OCI-LY1 (cell line): Measurements from ENCODE around the gene IFITM2.

Experiments
- H2AFZ ChIP-seq: fragments of 200-600 bp; sonication (generic), shearing (Covaris generic); 2 replicates; pipeline ENCODE4 v1.6.0; 2014; ENCODE audit warnings: antibody characterized with exemption, mild to moderate bottlenecking, low read length
- H3F3A ChIP-seq: fragments of 200-600 bp; sonication (generic), shearing (Covaris generic); 2 replicates; pipeline ENCODE4 v1.6.0; 2014; ENCODE audit warnings: mild to moderate bottlenecking, antibody characterized with exemption, low read length, moderate library complexity; ENCODE audit not compliant: insufficient read depth
- H3K27ac ChIP-seq: fragments of 200-600 bp; sonication (generic); 2 replicates; pipeline ENCODE4 v1.5.1; 2014; ENCODE audit warnings: low read length, mixed run types, mild to moderate bottlenecking, low read depth; ENCODE audit not compliant: poor library complexity, severe bottlenecking
- H3K27me3 ChIP-seq: fragments of 200-600 bp; sonication (generic); 2 replicates; pipeline ENCODE4 v1.6.0; 2014; ENCODE audit warnings: antibody characterized with exemption, mild to moderate bottlenecking, low read length, moderate library complexity; ENCODE audit not compliant: insufficient read depth
- H3K36me3 ChIP-seq: fragments of 200-600 bp; sonication (generic); 2 replicates; pipeline ENCODE4 v1.6.1; 2014; ENCODE audit warnings: mild to moderate bottlenecking, antibody characterized with exemption, low read length, moderate library complexity, mixed read lengths; ENCODE audit not compliant: insufficient read depth
- H3K4me1 ChIP-seq: fragments of 200-600 bp; sonication (generic); 2 replicates; pipeline ENCODE4 v1.5.1; 2014; ENCODE audit warnings: mild to moderate bottlenecking, low read length, moderate library complexity; ENCODE audit not compliant: insufficient read depth, severe bottlenecking
- H3K4me2 ChIP-seq: fragments of 200-600 bp; sonication (generic), shearing (Covaris generic); 2 replicates; pipeline ENCODE4 v1.6.1; 2014; ENCODE audit warnings: low read length
- H3K4me3 ChIP-seq: fragments of 200-600 bp; sonication (generic); 2 replicates; pipeline ENCODE4 v1.5.1; 2014; ENCODE audit warnings: low read length, low read depth, mild to moderate bottlenecking, mixed read lengths; ENCODE audit not compliant: poor library complexity, severe bottlenecking
- H3K79me2 ChIP-seq: fragments of 200-600 bp; shearing (Covaris generic); 2 replicates; pipeline ENCODE4 v1.6.1; 2016; ENCODE audit warnings: mixed run types, low read length, mixed read lengths; ENCODE audit not compliant: insufficient read depth
- H3K9ac ChIP-seq: fragments of 200-600 bp; sonication (generic), shearing (Covaris generic); 2 replicates; pipeline ENCODE4 v1.6.1; 2014; ENCODE audit warnings: mild to moderate bottlenecking, low read length, mixed read lengths
- H3K9me2 ChIP-seq: fragments of 200-600 bp; sonication (generic), shearing (Covaris generic); 2 replicates; pipeline ENCODE4 v1.6.1; 2014; ENCODE audit warnings: low read depth, mild to moderate bottlenecking, low read length, mixed read lengths
- H3K9me3 ChIP-seq: fragments of 200-600 bp; shearing (Covaris generic); 2 replicates; pipeline ENCODE4 v1.6.1; 2014; ENCODE audit warnings: low read length, mixed read lengths
- H4K20me1 ChIP-seq: fragments of 200-600 bp; sonication (generic), shearing (Covaris generic); 2 replicates; pipeline ENCODE4 v1.6.0; 2016; ENCODE audit warnings: mild to moderate bottlenecking, low read length; ENCODE audit not compliant: insufficient read depth
- EZH2 ChIP-seq: fragments of 200-600 bp; sonication (generic), shearing (Covaris generic); IDR thresholded peaks from 2 replicates; pipeline ENCODE4 v1.8.0; 2017; ENCODE audit warnings: borderline replicate concordance, mixed run types, mild to moderate bottlenecking, antibody characterized with exemption, low read length, moderate library complexity, mixed read lengths
- TF ChIP-seq, protein P1 (sequence below): fragments of 200-600 bp; sonication (generic), shearing (Covaris generic); IDR thresholded peaks from 2 replicates; pipeline ENCODE4 v1.5.1; 2017; ENCODE audit warnings: mild to moderate bottlenecking, antibody characterized with exemption, low read length, moderate library complexity, mixed read lengths

Gene IFITM2

DNA sequence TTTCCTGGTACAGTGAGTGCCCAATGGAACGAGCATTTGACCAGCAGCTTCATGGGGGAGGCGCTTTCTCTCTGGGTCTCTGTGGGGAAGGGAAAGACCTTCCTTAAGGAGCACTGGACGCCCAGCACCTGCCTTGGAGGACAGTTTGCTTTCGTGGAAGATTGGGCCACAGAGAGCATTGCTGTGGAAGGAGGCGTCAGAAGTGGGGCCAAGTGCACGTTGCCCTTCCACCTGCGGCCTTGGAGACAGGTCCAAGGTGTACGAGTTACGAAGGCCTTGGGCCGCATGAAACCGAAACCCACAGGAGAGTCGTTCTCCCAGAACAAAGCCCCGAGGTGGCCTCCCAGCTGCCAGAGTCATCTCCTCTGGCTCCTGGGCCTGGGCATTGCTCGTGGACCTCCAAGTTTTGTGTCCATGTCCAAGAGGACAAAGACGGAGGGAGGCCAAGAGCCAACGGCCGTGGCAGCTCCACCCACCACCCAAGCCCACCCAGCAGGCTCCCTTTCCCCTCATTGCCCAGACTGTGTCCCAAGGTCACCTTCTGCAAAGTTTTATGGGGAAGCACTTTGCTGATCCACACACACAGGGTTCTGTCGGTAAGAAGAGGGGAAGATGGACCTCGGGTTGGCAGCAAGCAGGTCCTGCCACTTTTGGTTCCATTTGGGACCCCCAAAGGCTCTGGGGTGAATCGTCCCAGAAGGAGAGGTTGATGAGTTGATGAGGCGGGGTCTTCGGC is 35.3 kb upstream of the IFITM2 start:
- Histone ChIP-seq H3K4me2 (no peak overlapping the region), H3K9me3 (peaks cover 6% of the 10 kb centered on the region; the same call in 1 of the 2 replicates), H3K79me2 (no peaks in the 10 kb centered on the region), H3F3A (no peaks in the 10 kb centered on the region; the same call in 1 of the 2 replicates), H3K27ac (no peak overlapping the region), H3K9ac (no peak overlapping the region), H3K9me2 (no peaks in the 10 kb centered on the region), H3K27me3 (no peaks in the 10 kb centered on the region), H3K36me3 (no peaks in the 10 kb centered on the region), H3K4me1 (peaks cover 41% of the 10 kb centered on the region), H2AFZ (no peak overlapping the region), H3K4me3 (no peak overlapping the region), H4K20me1 (no peaks in the 10 kb centered on the region)
- TF ChIP-seq, protein P1, sequence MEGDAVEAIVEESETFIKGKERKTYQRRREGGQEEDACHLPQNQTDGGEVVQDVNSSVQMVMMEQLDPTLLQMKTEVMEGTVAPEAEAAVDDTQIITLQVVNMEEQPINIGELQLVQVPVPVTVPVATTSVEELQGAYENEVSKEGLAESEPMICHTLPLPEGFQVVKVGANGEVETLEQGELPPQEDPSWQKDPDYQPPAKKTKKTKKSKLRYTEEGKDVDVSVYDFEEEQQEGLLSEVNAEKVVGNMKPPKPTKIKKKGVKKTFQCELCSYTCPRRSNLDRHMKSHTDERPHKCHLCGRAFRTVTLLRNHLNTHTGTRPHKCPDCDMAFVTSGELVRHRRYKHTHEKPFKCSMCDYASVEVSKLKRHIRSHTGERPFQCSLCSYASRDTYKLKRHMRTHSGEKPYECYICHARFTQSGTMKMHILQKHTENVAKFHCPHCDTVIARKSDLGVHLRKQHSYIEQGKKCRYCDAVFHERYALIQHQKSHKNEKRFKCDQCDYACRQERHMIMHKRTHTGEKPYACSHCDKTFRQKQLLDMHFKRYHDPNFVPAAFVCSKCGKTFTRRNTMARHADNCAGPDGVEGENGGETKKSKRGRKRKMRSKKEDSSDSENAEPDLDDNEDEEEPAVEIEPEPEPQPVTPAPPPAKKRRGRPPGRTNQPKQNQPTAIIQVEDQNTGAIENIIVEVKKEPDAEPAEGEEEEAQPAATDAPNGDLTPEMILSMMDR, result no peak

DNA sequence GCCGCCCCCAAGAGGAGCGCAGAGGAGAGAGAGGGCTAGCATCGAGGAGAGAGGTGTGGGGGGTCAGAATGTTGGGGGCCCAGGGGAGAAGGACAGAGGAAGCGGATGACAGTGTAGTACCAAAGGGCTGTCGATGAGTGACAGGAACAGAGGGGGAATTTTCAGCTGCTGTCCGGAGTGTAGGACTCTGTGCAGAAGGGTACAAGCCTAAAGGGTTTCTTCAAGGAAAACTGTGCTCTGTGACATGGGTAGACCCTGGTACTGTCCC is 34.8 kb upstream of the IFITM2 start:
- H3K36me3 ChIP-seq, result no peaks in the 10 kb centered on the region
- peaks cover 36% of the 10 kb centered on the region for H3K4me1 ChIP-seq
- H2AFZ ChIP-seq, result no peak overlapping the region
- H3K27me3 ChIP-seq, result no peaks in the 10 kb centered on the region
- no peaks in the 10 kb centered on the region for H3K9me2 ChIP-seq
- H3K9me3 ChIP-seq, result peaks cover 6% of the 10 kb centered on the region; the same call in 1 of the 2 replicates
- H3K4me3 ChIP-seq, result no peak overlapping the region
- no peak overlapping the region for H3K9ac ChIP-seq
- H3K4me2 ChIP-seq, result no peak overlapping the region
- no peak for TF ChIP-seq EZH2
- TF ChIP-seq, protein P1, result no peak
- no peaks in the 10 kb centered on the region for H3K79me2 ChIP-seq
- no peak overlapping the region for H3K27ac ChIP-seq
- no peaks in the 10 kb centered on the region for H4K20me1 ChIP-seq
- no peaks in the 10 kb centered on the region; the same call in 1 of the 2 replicates for H3F3A ChIP-seq

DNA sequence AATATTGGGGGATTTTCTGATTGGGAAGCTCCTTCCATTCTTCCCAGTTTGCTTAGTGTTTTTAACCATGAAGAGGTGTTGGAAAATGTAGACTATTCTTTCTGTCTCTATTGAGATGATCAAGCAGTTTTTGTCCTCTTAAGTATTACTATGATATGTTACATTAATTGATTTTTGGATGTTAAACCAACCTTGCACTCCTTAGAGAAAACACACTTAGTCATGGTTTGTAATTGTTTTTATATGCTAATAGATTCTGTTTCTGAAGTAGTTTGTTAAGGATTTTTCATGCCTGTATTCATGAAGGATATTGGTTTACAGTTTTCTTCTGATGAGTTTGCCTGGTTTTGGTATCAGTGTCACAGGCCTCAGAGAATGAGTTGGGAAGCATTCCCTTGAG is 31.4 kb upstream of the IFITM2 start:
- H3K9me3 ChIP-seq, result peaks cover 6% of the 10 kb centered on the region; the same call in 1 of the 2 replicates
- no peaks in the 10 kb centered on the region for H3K9me2 ChIP-seq
- no peaks in the 10 kb centered on the region for H3K27me3 ChIP-seq
- TF ChIP-seq, protein P1, result no peak
- TF ChIP-seq EZH2, result no peak
- no peaks in the 10 kb centered on the region for H3K79me2 ChIP-seq
- peaks cover 7% of the 10 kb centered on the region for H3K4me1 ChIP-seq
- H3K4me3 ChIP-seq, result no peak overlapping the region
- H3F3A ChIP-seq, result no peaks in the 10 kb centered on the region; the same call in 1 of the 2 replicates
- no peak overlapping the region for H3K4me2 ChIP-seq
- H4K20me1 ChIP-seq, result no peaks in the 10 kb centered on the region
- no peak overlapping the region for H3K9ac ChIP-seq
- H2AFZ ChIP-seq, result no peak overlapping the region
- no peaks in the 10 kb centered on the region for H3K36me3 ChIP-seq
- no peak overlapping the region for H3K27ac ChIP-seq
